HEK293 (cell line): ENCODE data around the gene RSL1D1.
A peak's percentile ranks its signal among the peaks of the same experiment; 100 is the strongest.

Source experiments
- CTCF ChIA-PET: fragments of 350-600 bp; formaldehyde crosslinking; extraction: SDS; loops from one replicate; lab custom pipeline; 2021; ENCODE audit warnings: antibody characterized with exemption; lab: Yijun Ruan, JAX
- POLR2A ChIA-PET: fragments of 300-600 bp; formaldehyde crosslinking; extraction: SDS; loops from one replicate; lab custom pipeline; 2020; ENCODE audit warnings: antibody characterized with exemption, inconsistent platforms; lab: Yijun Ruan, JAX
- H3K27ac ChIP-seq: fragments of 200-500 bp; sonication (Bioruptor generic); 2 replicates; pipeline ENCODE4 v1.5.1; 2014; ENCODE audit warnings: low read depth, low read length, control low read depth, inconsistent platforms; ENCODE audit errors: extremely low read depth
- H3K36me3 ChIP-seq, 2 experiments: fragments of 200-500 bp in 1 of 2; sonication (Bioruptor generic) in 1 of 2; 1 replicate in 1 of 2; 2 replicates in 1 of 2; pipeline ENCODE4 v1.5.1; 2014 to 2017; ENCODE audit warnings: inconsistent platforms in 2 of 2, low read length in 2 of 2; ENCODE audit not compliant: control insufficient read depth in 2 of 2, insufficient read depth in 1 of 2
- H3K4me1 ChIP-seq: fragments of 200-500 bp; sonication (Bioruptor generic); 2 replicates; pipeline ENCODE4 v1.5.1; 2014; ENCODE audit warnings: mild to moderate bottlenecking, low read length, inconsistent platforms; ENCODE audit not compliant: control insufficient read depth, insufficient read depth
- H3K4me3 ChIP-seq: 2 replicates; pipeline ENCODE4 v1.5.1; 2011; ENCODE audit warnings: low read depth, mild to moderate bottlenecking, control low read depth, low read length, moderate library complexity
- H3K9me3 ChIP-seq: fragments of 200-500 bp; sonication (Bioruptor generic); 2 replicates; pipeline ENCODE4 v1.5.1; 2014; ENCODE audit warnings: low read depth, low read length, inconsistent platforms; ENCODE audit not compliant: control insufficient read depth, insufficient read depth
- BCL11B ChIP-seq: fragments of 450-650 bp; formaldehyde crosslinking; IDR thresholded peaks from 2 replicates; pipeline ENCODE4 v1.5.1; 2016; ENCODE audit warnings: low read depth, missing biosample characterization, missing genetic modification characterization
- KLF9 ChIP-seq: fragments of 450-650 bp; formaldehyde crosslinking; IDR thresholded peaks from 2 replicates; pipeline ENCODE4 v1.5.1; 2016; ENCODE audit warnings: missing biosample characterization, missing genetic modification characterization, low read depth
- OSR2 ChIP-seq: fragments of 450-650 bp; formaldehyde crosslinking; IDR thresholded peaks from 2 replicates; pipeline ENCODE4 v1.5.1; 2016; ENCODE audit warnings: missing biosample characterization, missing genetic modification characterization
- SP3 ChIP-seq: fragments of 450-650 bp; formaldehyde crosslinking; IDR thresholded peaks from 2 replicates; pipeline ENCODE4 v1.5.1; 2016; ENCODE audit warnings: missing biosample characterization, missing genetic modification characterization
- ZNF169 ChIP-seq: fragments of 450-650 bp; formaldehyde crosslinking; IDR thresholded peaks from 2 replicates; pipeline ENCODE4 v1.5.1; 2016; ENCODE audit warnings: missing biosample characterization, missing genetic modification characterization
- ZNF335 ChIP-seq: fragments of 450-650 bp; formaldehyde crosslinking; conservative IDR thresholded peaks from 2 replicates; pipeline ENCODE4 v1.5.1; 2016; ENCODE audit warnings: missing biosample characterization, missing genetic modification characterization
- ZNF501 ChIP-seq: fragments of 450-650 bp; formaldehyde crosslinking; IDR thresholded peaks from 2 replicates; pipeline ENCODE4 v1.5.1; 2016; ENCODE audit warnings: missing biosample characterization, missing genetic modification characterization
- ZNF530 ChIP-seq: fragments of 450-650 bp; formaldehyde crosslinking; IDR thresholded peaks from 2 replicates; pipeline ENCODE4 v1.5.1; 2016; ENCODE audit warnings: low read depth, missing biosample characterization, missing genetic modification characterization
- ZNF548 ChIP-seq: fragments of 450-650 bp; formaldehyde crosslinking; IDR thresholded peaks from 2 replicates; pipeline ENCODE4 v1.5.1; 2016; ENCODE audit warnings: missing biosample characterization, missing genetic modification characterization
- ZNF549 ChIP-seq: fragments of 450-650 bp; IDR thresholded peaks from 2 replicates; pipeline ENCODE4 v1.5.1; 2018; ENCODE audit warnings: missing biosample characterization, missing genetic modification characterization, mild to moderate bottlenecking, inconsistent platforms, moderate library complexity
- ZNF626 ChIP-seq: fragments of 450-650 bp; sonication (Bioruptor Pico); formaldehyde crosslinking; IDR thresholded peaks from 2 replicates; pipeline ENCODE4 v1.5.1; 2018; ENCODE audit warnings: missing biosample characterization, missing genetic modification characterization, inconsistent platforms
- ZNF664 ChIP-seq: fragments of 450-650 bp; formaldehyde crosslinking; IDR thresholded peaks from 2 replicates; pipeline ENCODE4 v1.5.1; 2016; ENCODE audit warnings: missing biosample characterization, missing genetic modification characterization
- ZNF747 ChIP-seq: fragments of 450-650 bp; formaldehyde crosslinking; IDR thresholded peaks from 2 replicates; pipeline ENCODE4 v1.5.1; 2016; ENCODE audit warnings: missing biosample characterization, missing genetic modification characterization
- TF ChIP-seq, protein P1 (sequence below): fragments of 450-650 bp; formaldehyde crosslinking; IDR thresholded peaks from 2 replicates; pipeline ENCODE4 v1.5.1; 2016; ENCODE audit warnings: missing biosample characterization, missing genetic modification characterization
- TF ChIP-seq, protein P2 (sequence below): fragments of 450-650 bp; formaldehyde crosslinking; IDR thresholded peaks from 2 replicates; pipeline ENCODE4 v1.5.1; 2016; ENCODE audit warnings: missing biosample characterization, missing genetic modification characterization
- TF ChIP-seq, protein P3 (sequence below): fragments of 450-650 bp; IDR thresholded peaks from 2 replicates; pipeline ENCODE4 v1.5.1; 2018; ENCODE audit warnings: missing biosample characterization, mild to moderate bottlenecking, missing genetic modification characterization

RSL1D1 gene

DNA sequence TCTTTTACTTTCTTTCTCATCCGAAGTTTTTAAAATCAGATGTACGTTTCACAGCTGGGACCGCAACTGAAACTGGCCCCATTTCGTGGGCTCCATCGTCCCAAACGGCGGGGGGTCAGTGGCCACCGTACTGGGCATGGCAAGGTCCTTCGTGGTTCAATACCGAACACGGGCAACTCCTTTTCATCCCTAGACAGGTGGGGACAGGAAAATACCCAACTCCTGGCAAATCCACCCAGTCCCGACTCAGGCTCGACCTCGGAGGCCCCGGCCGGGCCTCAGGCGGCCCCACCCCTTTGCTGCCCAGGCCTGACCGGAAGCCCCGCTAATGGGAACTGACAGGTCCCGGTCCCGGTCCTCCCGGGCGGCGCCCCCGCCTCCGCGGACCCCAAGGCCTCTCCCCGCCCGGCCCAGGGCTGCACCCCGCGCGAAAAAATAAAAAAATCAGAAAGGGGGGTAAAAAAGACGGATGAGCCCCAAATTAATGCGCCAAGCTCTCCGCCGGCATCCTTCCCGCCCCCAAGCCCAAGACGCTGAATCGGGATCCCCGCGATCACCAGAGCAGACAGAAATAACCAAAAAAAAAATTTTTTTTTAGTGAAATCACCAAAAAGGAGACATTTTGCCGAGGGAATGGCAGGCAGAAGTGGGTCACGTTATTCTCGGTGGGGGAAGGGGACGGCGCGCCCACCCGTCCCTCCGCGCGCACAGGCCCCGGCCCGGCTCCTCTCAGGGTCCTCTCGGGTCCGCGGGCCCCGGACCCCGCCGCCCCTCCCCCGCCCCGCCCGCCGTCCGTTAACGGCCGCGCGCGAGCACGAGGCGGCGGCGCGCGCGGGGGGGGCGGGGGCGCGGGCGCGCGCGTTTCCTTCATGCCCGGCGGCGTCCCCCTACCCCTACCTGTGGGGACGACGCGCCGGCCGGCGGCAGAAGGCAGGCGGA is 54.8 kb downstream of the RSL1D1 start (continued):
- TF ChIP-seq, protein P1, sequence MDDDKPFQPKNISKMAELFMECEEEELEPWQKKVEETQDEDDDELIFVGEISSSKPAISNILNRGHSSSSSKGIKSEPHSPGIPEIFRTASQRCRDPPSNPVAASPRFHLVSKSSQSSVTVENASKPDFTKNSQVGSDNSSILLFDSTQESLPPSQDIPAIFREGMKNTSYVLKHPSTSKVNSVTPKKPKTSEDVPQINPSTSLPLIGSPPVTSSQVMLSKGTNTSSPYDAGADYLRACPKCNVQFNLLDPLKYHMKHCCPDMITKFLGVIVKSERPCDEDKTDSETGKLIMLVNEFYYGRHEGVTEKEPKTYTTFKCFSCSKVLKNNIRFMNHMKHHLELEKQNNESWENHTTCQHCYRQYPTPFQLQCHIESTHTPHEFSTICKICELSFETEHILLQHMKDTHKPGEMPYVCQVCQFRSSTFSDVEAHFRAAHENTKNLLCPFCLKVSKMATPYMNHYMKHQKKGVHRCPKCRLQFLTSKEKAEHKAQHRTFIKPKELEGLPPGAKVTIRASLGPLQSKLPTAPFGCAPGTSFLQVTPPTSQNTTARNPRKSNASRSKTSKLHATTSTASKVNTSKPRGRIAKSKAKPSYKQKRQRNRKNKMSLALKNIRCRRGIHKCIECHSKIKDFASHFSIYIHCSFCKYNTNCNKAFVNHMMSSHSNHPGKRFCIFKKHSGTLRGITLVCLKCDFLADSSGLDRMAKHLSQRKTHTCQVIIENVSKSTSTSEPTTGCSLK (tag by site-specific recombination), result no peak
- TF ChIP-seq SP3 (tag by site-specific recombination), result peak; percentile 45
- TF ChIP-seq ZNF747 (tag by site-specific recombination), result no peak
- no peak for TF ChIP-seq ZNF664 (tag by site-specific recombination)
- TF ChIP-seq, protein P2, sequence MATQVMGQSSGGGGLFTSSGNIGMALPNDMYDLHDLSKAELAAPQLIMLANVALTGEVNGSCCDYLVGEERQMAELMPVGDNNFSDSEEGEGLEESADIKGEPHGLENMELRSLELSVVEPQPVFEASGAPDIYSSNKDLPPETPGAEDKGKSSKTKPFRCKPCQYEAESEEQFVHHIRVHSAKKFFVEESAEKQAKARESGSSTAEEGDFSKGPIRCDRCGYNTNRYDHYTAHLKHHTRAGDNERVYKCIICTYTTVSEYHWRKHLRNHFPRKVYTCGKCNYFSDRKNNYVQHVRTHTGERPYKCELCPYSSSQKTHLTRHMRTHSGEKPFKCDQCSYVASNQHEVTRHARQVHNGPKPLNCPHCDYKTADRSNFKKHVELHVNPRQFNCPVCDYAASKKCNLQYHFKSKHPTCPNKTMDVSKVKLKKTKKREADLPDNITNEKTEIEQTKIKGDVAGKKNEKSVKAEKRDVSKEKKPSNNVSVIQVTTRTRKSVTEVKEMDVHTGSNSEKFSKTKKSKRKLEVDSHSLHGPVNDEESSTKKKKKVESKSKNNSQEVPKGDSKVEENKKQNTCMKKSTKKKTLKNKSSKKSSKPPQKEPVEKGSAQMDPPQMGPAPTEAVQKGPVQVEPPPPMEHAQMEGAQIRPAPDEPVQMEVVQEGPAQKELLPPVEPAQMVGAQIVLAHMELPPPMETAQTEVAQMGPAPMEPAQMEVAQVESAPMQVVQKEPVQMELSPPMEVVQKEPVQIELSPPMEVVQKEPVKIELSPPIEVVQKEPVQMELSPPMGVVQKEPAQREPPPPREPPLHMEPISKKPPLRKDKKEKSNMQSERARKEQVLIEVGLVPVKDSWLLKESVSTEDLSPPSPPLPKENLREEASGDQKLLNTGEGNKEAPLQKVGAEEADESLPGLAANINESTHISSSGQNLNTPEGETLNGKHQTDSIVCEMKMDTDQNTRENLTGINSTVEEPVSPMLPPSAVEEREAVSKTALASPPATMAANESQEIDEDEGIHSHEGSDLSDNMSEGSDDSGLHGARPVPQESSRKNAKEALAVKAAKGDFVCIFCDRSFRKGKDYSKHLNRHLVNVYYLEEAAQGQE, result no peak
- TF ChIP-seq ZNF626, result no peak
- no peak for TF ChIP-seq ZNF549 (tag by site-specific recombination)
- no peak for TF ChIP-seq ZNF501 (tag by site-specific recombination)
- TF ChIP-seq, protein P3, sequence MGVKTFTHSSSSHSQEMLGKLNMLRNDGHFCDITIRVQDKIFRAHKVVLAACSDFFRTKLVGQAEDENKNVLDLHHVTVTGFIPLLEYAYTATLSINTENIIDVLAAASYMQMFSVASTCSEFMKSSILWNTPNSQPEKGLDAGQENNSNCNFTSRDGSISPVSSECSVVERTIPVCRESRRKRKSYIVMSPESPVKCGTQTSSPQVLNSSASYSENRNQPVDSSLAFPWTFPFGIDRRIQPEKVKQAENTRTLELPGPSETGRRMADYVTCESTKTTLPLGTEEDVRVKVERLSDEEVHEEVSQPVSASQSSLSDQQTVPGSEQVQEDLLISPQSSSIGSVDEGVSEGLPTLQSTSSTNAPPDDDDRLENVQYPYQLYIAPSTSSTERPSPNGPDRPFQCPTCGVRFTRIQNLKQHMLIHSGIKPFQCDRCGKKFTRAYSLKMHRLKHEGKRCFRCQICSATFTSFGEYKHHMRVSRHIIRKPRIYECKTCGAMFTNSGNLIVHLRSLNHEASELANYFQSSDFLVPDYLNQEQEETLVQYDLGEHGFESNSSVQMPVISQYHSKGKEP (tag by site-specific recombination), result no peak
- TF ChIP-seq BCL11B, result 0 out of 2 replicates have a peak, but pooled peaks have one; percentile 45
- no peak for TF ChIP-seq ZNF548 (tag by site-specific recombination)
- peak; percentile 52; the same call in 1 of the 2 replicates for TF ChIP-seq KLF9 (tag by site-specific recombination)
- TF ChIP-seq ZNF530 (tag by site-specific recombination), result no peak
- TF ChIP-seq ZNF335, result peak; percentile 98

DNA sequence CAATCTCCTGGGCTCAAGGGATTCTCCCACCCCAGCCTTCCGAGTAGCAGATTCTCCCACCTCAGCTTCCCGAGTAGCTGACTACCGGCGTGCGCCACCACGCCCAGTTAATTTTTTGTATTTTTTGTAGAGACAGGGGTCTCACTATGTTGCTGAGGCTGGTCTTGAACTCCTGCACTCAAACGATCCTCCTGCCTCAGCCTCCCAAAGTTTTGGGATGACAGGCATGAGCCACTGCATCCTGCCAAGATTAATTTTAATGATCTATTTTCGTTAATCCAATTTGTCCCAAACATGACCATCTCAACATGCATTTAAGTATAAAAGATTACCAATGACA is 55.5 kb downstream of the RSL1D1 start:
- H3K9me3 ChIP-seq, result no peaks in the 10 kb centered on the region
- H3K4me1 ChIP-seq, result peaks cover 23% of the 10 kb centered on the region
- H3K36me3 ChIP-seq, result peaks cover 0 to 13% of the 10 kb centered on the region in 2 experiments; a peak in 2 of 3 replicates
- CTCF ChIA-PET, result interaction anchor here (0.5 to 1.6 kb wide), 5 partner anchors 21 to 390 kb away, joined by 3 to 6 read pairs (median 3); no protein-coding TSS in a partner anchor
- peak overlapping the region; percentile 87 for H3K4me3 ChIP-seq
- TF ChIP-seq ZNF169 (tag by site-specific recombination) (no peak), OSR2 (peak; percentile 26; the same call in 1 of the 2 replicates)
- POLR2A ChIA-PET, result no interaction called here
- 0 out of 2 replicates have a peak overlapping the region, but pooled peaks have one; percentile 93 for H3K27ac ChIP-seq
